CD4-positive, CD25-positive, alpha-beta regulatory T cell (primary cell): ENCODE results near the gene TMC1. TPM values are rescaled to one million over a fixed set of nuclear protein-coding genes. Genes with fewer than 3 reads are reported as not detected.

Experiments used
- ATAC-seq, 2 donors: fragments of 150-1000 bp; cut with Tn5 transposase; one replicate each; pipeline ENCODE4 v1.10.0; 2021; ENCODE audit warnings: low read depth in 2 of 2, moderate number of reproducible peaks in 2 of 2, moderate library complexity in 1 of 2
- DNase-seq, 3 donors: peaks; one replicate each; pipeline versions ENCODE4 v3.0.0 to v3.0.0-alpha.2; 2012 to 2022; ENCODE audit warnings: mixed read lengths in 1 of 3
- H3K27ac ChIP-seq: one replicate; pipeline ENCODE4 v1.7.0; 2013; ENCODE audit warnings: mild to moderate bottlenecking, low read length; ENCODE audit not compliant: insufficient read depth, poor library complexity, severe bottlenecking
- H3K27me3 ChIP-seq: one replicate; pipeline ENCODE4 v1.7.0; 2013; ENCODE audit warnings: low read length; ENCODE audit not compliant: control insufficient read depth, insufficient read depth
- H3K36me3 ChIP-seq: one replicate; pipeline ENCODE4 v1.7.0; 2013; ENCODE audit warnings: mild to moderate bottlenecking, low read length, moderate library complexity; ENCODE audit not compliant: control insufficient read depth, insufficient read depth
- H3K4me1 ChIP-seq: 2 replicates; pipeline ENCODE4 v1.7.0; 2013; ENCODE audit warnings: mild to moderate bottlenecking, low read length; ENCODE audit not compliant: insufficient read depth, control insufficient read depth, poor library complexity, severe bottlenecking
- H3K4me3 ChIP-seq: one replicate; pipeline ENCODE4 v1.7.0; 2013; ENCODE audit warnings: low read depth, mild to moderate bottlenecking, low read length, moderate library complexity
- H3K9me3 ChIP-seq, 2 experiments: 1 replicate in 1 of 2; 2 replicates in 1 of 2; pipeline ENCODE4 v1.7.0; 2013; ENCODE audit warnings: low read length in 2 of 2, mild to moderate bottlenecking in 1 of 2, moderate library complexity in 1 of 2; ENCODE audit not compliant: control insufficient read depth in 2 of 2
- H3K27ac Mint-ChIP-seq, 3 donors: one replicate each; pipeline ENCODE4 v1.8.0; 2020 to 2022; ENCODE audit warnings: mild to moderate bottlenecking in 3 of 3, mixed read lengths in 3 of 3, moderate library complexity in 2 of 3
- H3K27me3 Mint-ChIP-seq: one replicate; pipeline ENCODE4 v1.8.0; 2022; ENCODE audit warnings: mild to moderate bottlenecking, mixed read lengths
- H3K36me3 Mint-ChIP-seq: one replicate; pipeline ENCODE4 v1.8.0; 2020; ENCODE audit warnings: mixed read lengths
- H3K4me1 Mint-ChIP-seq, 4 donors: one replicate each; pipeline ENCODE4 v1.8.0; 2020 to 2022; ENCODE audit warnings: mixed read lengths in 4 of 4, mild to moderate bottlenecking in 1 of 4
- H3K4me3 Mint-ChIP-seq, 4 donors: one replicate each; pipeline ENCODE4 v1.8.0; 2020 to 2022; ENCODE audit warnings: mild to moderate bottlenecking in 4 of 4, mixed read lengths in 4 of 4, moderate library complexity in 3 of 4
- H3K9me3 Mint-ChIP-seq, 7 donors: one replicate each; pipeline ENCODE4 v1.8.0; 2020 to 2022; ENCODE audit warnings: mixed read lengths in 7 of 7, mild to moderate bottlenecking in 3 of 7, moderate library complexity in 2 of 7
- polyA plus RNA-seq, 4 donors: library from polyadenylated mRNA; unstranded; fragments of 300-500 nt; fragmentation: Illumina TruSeq; gene quantifications; one replicate each; pipeline ENCODE4 v1.2.3, GENCODE V29; 2021
- total RNA-seq: library from RNA; stranded (reverse); gene quantifications from one replicate; pipeline ENCODE4 v1.2.3, GENCODE V29; 2022

The TMC1 gene
- total and polyA plus RNA-seq, 5 donors from 2014 or later, result not detected

- Mint-ChIP-seq H3K4me3 (peak overlapping the region; percentile 84 to 95 (median 87)), H3K36me3 (no peaks in the 10 kb centered on the region), H3K9me3 (peaks cover 0 to 4% (median 0%) of the 10 kb centered on the region in 7 donors), H3K4me1 (peaks cover 15 to 29% (median 24%) of the 10 kb centered on the region in 4 donors), H3K27me3 (peaks cover 5% of the 10 kb centered on the region), H3K27ac (peak overlapping the region; percentile 88 to 92 (median 89))
- Histone ChIP-seq H3K36me3 (no peaks in the 10 kb centered on the region), H3K4me3 (peak overlapping the region; percentile 80), H3K4me1 (peaks cover 19% of the 10 kb centered on the region), H3K27ac (peak overlapping the region; percentile 36), H3K27me3 (no peaks in the 10 kb centered on the region), H3K9me3 (peaks cover 0 to 3% of the 10 kb centered on the region in 2 experiments)
- DNase-seq, result no peak
- no peak for ATAC-seq
Measured at GRCh38 chr9:72527801-72528195, 6.4 kb downstream of the TMC1 start.

GRCh38 chr9:72529531-72529930 lies 8.1 kb downstream of the TMC1 start:
- Mint-ChIP-seq H3K9me3 (peaks cover 0 to 4% (median 0%) of the 10 kb centered on the region in 7 donors), H3K4me3 (no peak overlapping the region), H3K4me1 (peaks cover 15 to 29% (median 21%) of the 10 kb centered on the region in 4 donors), H3K27ac (peak overlapping the region in 2 of 3 donors; percentile 6 to 57), H3K27me3 (peaks cover 9% of the 10 kb centered on the region), H3K36me3 (no peaks in the 10 kb centered on the region)
- DNase-seq, result no peak
- ATAC-seq, result no peak
- Histone ChIP-seq H3K9me3 (peaks cover 0 to 3% of the 10 kb centered on the region in 2 experiments), H3K27ac (no peak overlapping the region), H3K27me3 (no peaks in the 10 kb centered on the region), H3K4me1 (peaks cover 19% of the 10 kb centered on the region), H3K4me3 (no peak overlapping the region), H3K36me3 (no peaks in the 10 kb centered on the region)

- Histone ChIP-seq H3K4me3 (no peak overlapping the region), H3K27ac (no peak overlapping the region), H3K4me1 (no peaks in the 10 kb centered on the region), H3K27me3 (no peaks in the 10 kb centered on the region), H3K9me3 (peaks cover 0 to 3% of the 10 kb centered on the region in 2 experiments), H3K36me3 (no peaks in the 10 kb centered on the region)
- peaks cover 0 to 9% (median 0%) of the 10 kb centered on the region in 7 donors for H3K9me3 Mint-ChIP-seq
- ATAC-seq, result no peak
- DNase-seq, result no peak
- H3K36me3 Mint-ChIP-seq, result no peaks in the 10 kb centered on the region
- no peak overlapping the region for H3K4me3 Mint-ChIP-seq
- H3K27me3 Mint-ChIP-seq, result peaks cover 4% of the 10 kb centered on the region
- H3K4me1 Mint-ChIP-seq, result peaks cover 0 to 6% (median under 1%) of the 10 kb centered on the region in 4 donors
- no peak overlapping the region for H3K27ac Mint-ChIP-seq
Measured at GRCh38 chr9:72533322-72533721, 11.9 kb downstream of the TMC1 start.

GRCh38 chr9:72534931-72535330 lies 13.5 kb downstream of the TMC1 start:
- Histone ChIP-seq H3K4me3 (no peak overlapping the region), H3K27me3 (no peaks in the 10 kb centered on the region), H3K36me3 (no peaks in the 10 kb centered on the region), H3K9me3 (peaks cover 0 to 3% of the 10 kb centered on the region in 2 experiments), H3K4me1 (no peaks in the 10 kb centered on the region), H3K27ac (no peak overlapping the region)
- Mint-ChIP-seq H3K4me1 (peaks cover 0 to 2% (median 0%) of the 10 kb centered on the region in 4 donors), H3K27me3 (peaks cover 4% of the 10 kb centered on the region), H3K4me3 (no peak overlapping the region), H3K9me3 (peaks cover 0 to 9% (median 0%) of the 10 kb centered on the region in 7 donors), H3K36me3 (no peaks in the 10 kb centered on the region), H3K27ac (no peak overlapping the region)
- ATAC-seq (no peak), DNase-seq (no peak)

GRCh38 chr9:72537011-72537545 lies 15.7 kb downstream of the TMC1 start:
- Mint-ChIP-seq H3K9me3 (peaks cover 0 to 4% (median 1%) of the 10 kb centered on the region in 7 donors), H3K4me1 (peaks cover 0 to 6% (median 5%) of the 10 kb centered on the region in 4 donors)
- no peak for ATAC-seq

GRCh38 chr9:72537671-72538070 lies 16.3 kb downstream of the TMC1 start:
- Histone ChIP-seq H3K36me3 (no peaks in the 10 kb centered on the region), H3K27ac (no peak overlapping the region), H3K4me1 (no peaks in the 10 kb centered on the region), H3K27me3 (no peaks in the 10 kb centered on the region), H3K4me3 (no peak overlapping the region), H3K9me3 (no peaks in the 10 kb centered on the region)
- peaks cover 4% of the 10 kb centered on the region for H3K27me3 Mint-ChIP-seq
- no peak overlapping the region for H3K27ac Mint-ChIP-seq
- no peak overlapping the region for H3K4me3 Mint-ChIP-seq
- no peaks in the 10 kb centered on the region for H3K36me3 Mint-ChIP-seq
- H3K4me1 Mint-ChIP-seq, result peaks cover 0 to 8% (median 5%) of the 10 kb centered on the region in 4 donors
- H3K9me3 Mint-ChIP-seq, result peaks cover 0 to 4% (median 1%) of the 10 kb centered on the region in 7 donors
- DNase-seq (no peak), ATAC-seq (no peak)

More at GRCh38 chr9:72537011-72537545, 15.7 kb downstream of the TMC1 start:
- H3K27ac ChIP-seq, result no peak overlapping the region
- no peak overlapping the region for H3K4me3 ChIP-seq
- H3K36me3 ChIP-seq, result no peaks in the 10 kb centered on the region
- H3K27me3 ChIP-seq, result no peaks in the 10 kb centered on the region
- no peak overlapping the region for H3K27ac Mint-ChIP-seq
- H3K9me3 ChIP-seq, result no peaks in the 10 kb centered on the region
- DNase-seq, result no peak
- H3K4me1 ChIP-seq, result no peaks in the 10 kb centered on the region
- H3K27me3 Mint-ChIP-seq, result peaks cover 4% of the 10 kb centered on the region
- no peak overlapping the region for H3K4me3 Mint-ChIP-seq
- H3K36me3 Mint-ChIP-seq, result no peaks in the 10 kb centered on the region

- no peak overlapping the region for H3K4me3 Mint-ChIP-seq
- Histone ChIP-seq H3K4me3 (no peak overlapping the region), H3K4me1 (no peaks in the 10 kb centered on the region), H3K27ac (no peak overlapping the region), H3K27me3 (no peaks in the 10 kb centered on the region), H3K36me3 (no peaks in the 10 kb centered on the region), H3K9me3 (no peaks in the 10 kb centered on the region)
- DNase-seq, result no peak
- H3K4me1 Mint-ChIP-seq, result peaks cover 0 to 12% (median 5%) of the 10 kb centered on the region in 4 donors
- no peak for ATAC-seq
- H3K27me3 Mint-ChIP-seq, result no peaks in the 10 kb centered on the region
- H3K27ac Mint-ChIP-seq, result peak overlapping the region in 1 of 3 donors; percentile 68
- H3K36me3 Mint-ChIP-seq, result no peaks in the 10 kb centered on the region
- peaks cover 0 to 4% (median 1%) of the 10 kb centered on the region in 7 donors for H3K9me3 Mint-ChIP-seq
Measured at GRCh38 chr9:72538921-72539702, 17.7 kb downstream of the TMC1 start.
